NCI-H526 (cell line): ENCODE measurements around the gene KLHL4.
"Not testable (repeated sequence)": the region's sequence is repeated elsewhere in the genome, so short reads cannot be mapped to it uniquely, and the experiment has no call there.

Source experiments
- DNase-seq, 2 experiments: peaks; one replicate each; lab custom pipeline; 2025; lab: John Stamatoyannopoulos, UW

Gene KLHL4

GRCh38 chrX:87663421-87663820 is 145.8 kb downstream of the KLHL4 start:
- no peak for DNase-seq

GRCh38 chrX:87664381-87664780 is 146.8 kb downstream of the KLHL4 start:
- peak in 1 of 2 experiments; percentile 18 for DNase-seq

- no peak for DNase-seq
These were observed 162.2 kb downstream of the KLHL4 start for GRCh38 chrX:87679849-87680248.

DNA sequence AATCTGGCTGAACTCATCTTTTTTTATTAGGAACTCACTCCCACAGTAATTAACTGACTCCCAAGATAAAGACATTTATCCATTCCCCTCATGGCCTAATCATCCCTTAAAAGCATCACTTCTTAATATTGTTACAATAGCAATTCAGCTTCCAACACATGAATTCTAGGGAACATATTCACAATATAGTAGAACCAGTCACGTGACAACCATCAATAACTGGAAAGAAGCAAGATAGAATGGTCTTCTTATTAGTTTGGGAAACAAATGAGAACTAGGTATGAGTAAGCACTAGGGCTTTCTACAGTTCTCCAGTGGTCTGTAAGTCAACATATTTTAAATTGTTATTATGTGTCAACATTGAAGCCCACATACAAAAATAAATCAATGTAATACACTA is 170.1 kb downstream of the KLHL4 start:
- DNase-seq, result no peak

- not testable (repeated sequence) for DNase-seq
These were observed 170.6 kb downstream of the KLHL4 start for GRCh38 chrX:87688113-87688748.

DNA sequence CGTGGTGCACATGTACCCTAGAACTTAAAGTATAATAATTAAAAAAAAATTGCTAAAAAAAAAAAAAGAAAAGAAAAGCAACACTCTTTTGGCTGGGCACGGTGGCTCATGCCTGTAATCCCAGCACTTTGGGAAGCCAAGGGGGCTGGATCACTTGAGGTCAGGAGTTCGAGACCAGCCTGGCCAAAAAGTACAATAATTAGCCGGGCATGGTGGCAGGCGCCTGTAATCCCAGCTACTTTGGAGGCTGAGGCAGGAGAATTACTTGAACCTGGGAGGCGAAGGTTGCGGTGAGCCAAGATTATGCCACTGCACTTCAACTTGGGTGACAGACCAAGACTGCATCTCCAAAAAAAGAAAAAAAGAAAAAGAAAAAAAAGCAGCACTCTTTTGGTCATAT is 171.6 kb downstream of the KLHL4 start:
- not testable (repeated sequence) for DNase-seq

DNA sequence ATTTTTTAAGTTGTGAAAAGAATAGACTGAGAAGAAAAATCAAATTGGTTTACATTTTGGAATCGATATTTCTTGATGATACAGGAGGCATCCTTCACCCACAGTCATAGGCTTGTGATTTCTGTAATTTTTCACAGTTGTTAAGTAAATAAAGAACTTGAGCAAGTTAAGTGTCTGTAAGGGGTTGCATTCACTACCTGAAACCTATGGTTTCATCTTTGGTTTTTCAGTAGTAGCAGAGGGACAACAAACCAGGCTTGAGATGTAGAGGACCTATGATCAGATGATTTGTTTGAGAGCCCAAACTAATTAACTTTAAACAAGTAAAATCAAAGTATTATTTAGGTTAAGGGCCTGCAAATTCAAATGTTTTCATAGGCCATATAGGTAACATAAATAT is 175.6 kb downstream of the KLHL4 start:
- DNase-seq, result no peak

GRCh38 chrX:87697409-87697808 is 179.8 kb downstream of the KLHL4 start:
- DNase-seq, result no peak

GRCh38 chrX:87702795-87703194 is 185.2 kb downstream of the KLHL4 start:
- DNase-seq, result no peak

- DNase-seq, result not testable (repeated sequence)
These were observed 185.9 kb downstream of the KLHL4 start for GRCh38 chrX:87703469-87703868.

DNA sequence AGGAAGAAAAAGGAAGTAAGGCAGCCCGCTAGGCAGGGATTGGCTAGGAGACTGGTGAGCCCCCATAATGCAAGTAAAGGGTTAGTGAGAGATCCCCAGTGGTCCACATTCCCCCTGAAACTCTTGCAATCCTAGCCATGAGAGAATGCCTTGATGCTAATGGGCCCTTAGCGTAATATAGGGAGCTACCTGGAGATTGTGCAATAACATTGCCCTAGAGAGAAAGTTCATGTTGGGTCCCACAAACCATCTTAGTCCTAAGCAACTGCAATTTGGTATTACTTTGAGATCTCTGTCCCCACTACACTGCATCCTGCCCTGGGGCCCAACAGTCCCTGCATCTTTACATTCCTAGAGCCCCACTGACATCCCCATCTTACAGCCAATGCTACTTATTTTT is 188.5 kb downstream of the KLHL4 start:
- DNase-seq, result no peak

- DNase-seq, result no peak
These were observed 193.0 kb downstream of the KLHL4 start for GRCh38 chrX:87710580-87710979.
